Uterus (tissue), 4 donors: ENCODE data around the gene PHF1. TPM values are rescaled to one million over a fixed set of nuclear protein-coding genes. Genes with fewer than 3 reads are reported as not detected.

Experiments used
- DNase-seq, 2 donors: peaks; one replicate each; pipeline ENCODE4 v3.0.0-alpha.2; 2019 to 2020
- H3K27ac ChIP-seq, 2 donors: fragments of 200-600 bp; sonication (generic); 1 replicate in 1 of 2; 2 replicates in 1 of 2; pipeline ENCODE4 v1.5.1; 2016 to 2018
- H3K27me3 ChIP-seq, 2 donors: fragments of 200-600 bp; sonication (generic); one replicate each; pipeline ENCODE4 v1.5.1; 2018 to 2019; ENCODE audit warnings: control low read depth in 1 of 2
- H3K36me3 ChIP-seq, 2 donors: fragments of 200-600 bp; sonication (generic); one replicate each; pipeline ENCODE4 v1.5.1; 2019; ENCODE audit warnings: control low read depth in 1 of 2
- H3K4me1 ChIP-seq, 2 donors: fragments of 200-600 bp; sonication (generic); one replicate each; pipeline ENCODE4 v1.5.1; 2018 to 2019; ENCODE audit warnings: control low read depth in 1 of 2
- H3K4me3 ChIP-seq, 2 donors: fragments of 200-600 bp; sonication (generic); 1 replicate in 1 of 2; 2 replicates in 1 of 2; pipeline ENCODE4 v1.5.1; 2018 to 2019; ENCODE audit warnings: mild to moderate bottlenecking in 1 of 2
- H3K9me3 ChIP-seq, 2 donors: fragments of 200-600 bp; sonication (generic); one replicate each; pipeline ENCODE4 v1.5.1; 2019; ENCODE audit warnings: control low read depth in 1 of 2
- POLR2A ChIP-seq, 2 donors: fragments of 450-650 bp; IDR thresholded peaks; one replicate each; pipeline ENCODE4 v1.6.1; 2016; ENCODE audit warnings: antibody characterized with exemption in 2 of 2, mild to moderate bottlenecking in 1 of 2, moderate library complexity in 1 of 2
- intact Hi-C: fragments of 100-400 bp; cut with DNase I; formaldehyde crosslinking; loops from one replicate; pipeline ENCODE4 v1.15.1; 2023; ENCODE audit warnings: low total_unique reads
- total RNA-seq, 4 donors: library from RNA; depleted of rRNA in 3 of 4; stranded (reverse); fragments of >200 nt in 3 of 4; gene quantifications; one replicate each; pipeline versions ENCODE4 v1.1.0 to v1.2.4, GENCODE V29; 2014 to 2023
- TF ChIP-seq, protein P1 (sequence below), 4 experiments: fragments of 200-600 bp in 2 of 4; fragments of 450-650 bp in 2 of 4; sonication (generic) in 2 of 4; IDR thresholded peaks; one replicate each; pipeline ENCODE4 v1.5.1; 2016 to 2019; ENCODE audit warnings: antibody characterized with exemption in 4 of 4, mild to moderate bottlenecking in 2 of 4, moderate library complexity in 1 of 4
- donor health status: DM: yes; HTN: yes; CAD: no.

PHF1 gene
- total RNA-seq, 4 donors from 2014 or later = 10.5 to 147 (median 35.3) TPM

- TF ChIP-seq, protein P1, sequence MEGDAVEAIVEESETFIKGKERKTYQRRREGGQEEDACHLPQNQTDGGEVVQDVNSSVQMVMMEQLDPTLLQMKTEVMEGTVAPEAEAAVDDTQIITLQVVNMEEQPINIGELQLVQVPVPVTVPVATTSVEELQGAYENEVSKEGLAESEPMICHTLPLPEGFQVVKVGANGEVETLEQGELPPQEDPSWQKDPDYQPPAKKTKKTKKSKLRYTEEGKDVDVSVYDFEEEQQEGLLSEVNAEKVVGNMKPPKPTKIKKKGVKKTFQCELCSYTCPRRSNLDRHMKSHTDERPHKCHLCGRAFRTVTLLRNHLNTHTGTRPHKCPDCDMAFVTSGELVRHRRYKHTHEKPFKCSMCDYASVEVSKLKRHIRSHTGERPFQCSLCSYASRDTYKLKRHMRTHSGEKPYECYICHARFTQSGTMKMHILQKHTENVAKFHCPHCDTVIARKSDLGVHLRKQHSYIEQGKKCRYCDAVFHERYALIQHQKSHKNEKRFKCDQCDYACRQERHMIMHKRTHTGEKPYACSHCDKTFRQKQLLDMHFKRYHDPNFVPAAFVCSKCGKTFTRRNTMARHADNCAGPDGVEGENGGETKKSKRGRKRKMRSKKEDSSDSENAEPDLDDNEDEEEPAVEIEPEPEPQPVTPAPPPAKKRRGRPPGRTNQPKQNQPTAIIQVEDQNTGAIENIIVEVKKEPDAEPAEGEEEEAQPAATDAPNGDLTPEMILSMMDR (IDR thresholded peaks at IDR 0.05) = peak in 1 of 4 experiments; percentile 8
- no peak for TF ChIP-seq POLR2A (IDR thresholded peaks at IDR 0.05)
- Histone ChIP-seq H3K36me3 (no peaks in the 10 kb centered on the region), H3K9me3 (no peaks in the 10 kb centered on the region), H3K27ac (peak overlapping the region; percentile 99), H3K4me1 (peaks cover 8 to 14% of the 10 kb centered on the region in 2 donors), H3K27me3 (no peaks in the 10 kb centered on the region), H3K4me3 (peak overlapping the region; percentile 48 to 63)
- DNase-seq = peak in 1 of 2 donors; percentile 58
- intact Hi-C loops = no loop called here
Measured at GRCh38 chr6:33418690-33419291, 8.0 kb downstream of the PHF1 start.

DNA sequence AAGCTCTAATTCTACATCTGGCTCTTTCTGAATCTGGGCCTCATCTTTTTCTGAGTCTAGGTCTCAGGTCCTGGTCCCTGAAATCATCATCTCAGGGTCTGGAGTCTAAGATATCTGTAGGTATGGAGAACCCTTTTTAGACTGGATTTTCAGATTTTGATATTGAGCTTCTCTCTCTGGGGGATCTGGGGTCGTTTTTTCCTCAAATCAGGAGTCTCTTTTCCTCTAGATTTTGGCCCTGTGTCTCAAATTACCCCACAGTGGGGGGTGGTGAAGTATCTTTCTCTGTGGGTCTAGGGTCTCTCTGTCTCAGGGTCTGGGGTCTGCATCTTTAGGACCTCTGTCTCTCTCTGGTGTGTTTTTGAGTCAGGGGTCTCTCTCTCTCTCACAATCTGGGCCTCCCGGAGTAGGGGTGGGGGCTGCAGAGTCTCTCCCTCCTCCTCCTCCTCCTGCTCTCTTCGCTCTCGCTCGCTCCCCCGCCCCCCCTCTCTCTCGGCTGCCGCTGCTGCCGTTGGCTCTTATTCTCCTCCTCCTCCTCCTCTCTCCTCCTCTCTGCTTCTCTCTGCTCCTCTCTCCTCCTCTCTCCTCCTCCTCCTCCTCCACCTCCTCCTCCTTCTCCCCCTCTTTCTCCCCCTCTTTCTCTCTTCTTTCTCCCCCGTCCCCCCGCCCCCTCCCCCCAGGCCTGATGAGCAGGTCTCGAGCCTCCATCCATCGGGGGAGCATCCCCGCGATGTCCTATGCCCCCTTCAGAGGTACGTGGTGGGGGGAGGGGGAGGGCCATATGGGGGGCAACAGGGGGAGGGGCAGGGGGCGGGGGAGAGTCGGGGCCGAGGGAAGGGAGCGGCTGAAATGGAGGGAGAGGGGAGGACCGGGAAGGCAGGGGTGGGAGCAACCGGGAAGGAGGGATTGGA lies 9.0 kb downstream of the PHF1 start, which contains the start of gene SYNGAP1:
Gene SYNGAP1, plus strand, starts transcription at position 486 of the 911 bp plus-strand sequence. Its CDS starts 200 bp downstream, at position 686.
- Histone ChIP-seq H3K27me3 (no peaks in the 10 kb centered on the region), H3K4me3 (peak within 1 kb of the TSS; percentile 48 to 49), H3K36me3 (no peaks in the 10 kb centered on the region), H3K27ac (peak within 1 kb of the TSS; percentile 99), H3K9me3 (no peaks in the 10 kb centered on the region), H3K4me1 (peaks cover 18 to 22% of the 10 kb centered on the region in 2 donors)
- peak; percentile 87 to 90 for DNase-seq
- peak in 1 of 2 donors; percentile 58 for TF ChIP-seq POLR2A (IDR thresholded peaks at IDR 0.05)
- TF ChIP-seq, protein P1 (IDR thresholded peaks at IDR 0.05) = no peak
- intact Hi-C loops = loop anchor here (10.0 kb wide), 1 partner anchor 125 kb away; the partner anchor contains the start of gene RGL2

GRCh38 chr6:33420491-33421343 lies 9.9 kb downstream of the PHF1 start:
- Histone ChIP-seq H3K4me3 (peak overlapping the region; percentile 43 to 49), H3K27ac (peak overlapping the region; percentile 99), H3K9me3 (no peaks in the 10 kb centered on the region), H3K4me1 (peaks cover 19 to 24% of the 10 kb centered on the region in 2 donors), H3K27me3 (no peaks in the 10 kb centered on the region), H3K36me3 (no peaks in the 10 kb centered on the region)
- DNase-seq = no peak
- TF ChIP-seq POLR2A (IDR thresholded peaks at IDR 0.05) = no peak
- TF ChIP-seq, protein P1 (IDR thresholded peaks at IDR 0.05) = no peak
- intact Hi-C loops = loop anchor here (10.0 kb wide), 1 partner anchor 126 kb away; the partner anchor contains the start of gene RGL2

DNA sequence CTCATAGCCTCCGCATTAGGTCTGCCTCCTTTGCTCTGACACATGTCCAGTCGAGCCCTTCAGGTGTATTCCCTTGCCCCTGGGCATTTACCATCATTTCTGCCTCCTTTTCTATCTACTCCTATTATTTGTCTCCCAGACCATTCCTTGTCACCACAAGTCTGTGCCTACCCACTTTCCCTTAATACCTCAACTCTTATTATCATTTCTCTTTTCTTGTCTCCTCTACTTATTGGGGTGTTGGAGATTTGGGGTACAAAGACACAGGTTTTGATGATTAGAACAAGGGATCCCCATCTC lies 10.5 kb downstream of the PHF1 start:
- TF ChIP-seq POLR2A (IDR thresholded peaks at IDR 0.05) = no peak
- TF ChIP-seq, protein P1 (IDR thresholded peaks at IDR 0.05) = no peak
- H3K4me1 ChIP-seq = peaks cover 19 to 23% of the 10 kb centered on the region in 2 donors
- H3K4me3 ChIP-seq = no peak overlapping the region
- H3K9me3 ChIP-seq = no peaks in the 10 kb centered on the region
- no peak for DNase-seq
- no peaks in the 10 kb centered on the region for H3K27me3 ChIP-seq
- H3K36me3 ChIP-seq = no peaks in the 10 kb centered on the region
- peak overlapping the region; percentile 99 for H3K27ac ChIP-seq
- intact Hi-C loops = loop anchor here (10.0 kb wide), 1 partner anchor 126 kb away; the partner anchor contains the start of gene RGL2
